ENCODE measurements around the gene ZWILCH. TPM values are rescaled to one million over a fixed set of nuclear protein-coding genes. Genes with fewer than 3 reads are reported as not detected.

Gene ZWILCH
- total RNA-seq, 1 experiment from 2014 or later: 50.2 TPM

- TF ChIP-seq ERG (CRISPR knock-in tag; IDR thresholded peaks at IDR 0.05) (no peak), EMX1 (CRISPR knock-in tag; IDR thresholded peaks at IDR 0.05) (no peak), RORB (CRISPR knock-in tag; IDR thresholded peaks at IDR 0.05) (no peak), GTF2I (CRISPR knock-in tag; conservative IDR thresholded peaks at IDR 0.05) (no peak), STAT6 (CRISPR knock-in tag; conservative IDR thresholded peaks at IDR 0.05; ENCODE audit: low read depth) (no peak), ETV6 (CRISPR knock-in tag; IDR thresholded peaks at IDR 0.05) (no peak), ZNF423 (CRISPR knock-in tag; IDR thresholded peaks at IDR 0.05) (no peak), GABPB1 (CRISPR knock-in tag; IDR thresholded peaks at IDR 0.05) (no peak), NFE2L1 (CRISPR knock-in tag; IDR thresholded peaks at IDR 0.05) (no peak), OVOL2 (CRISPR knock-in tag; IDR thresholded peaks at IDR 0.05; ENCODE audit: borderline replicate concordance) (no peak), ZNF671 (CRISPR knock-in tag; IDR thresholded peaks at IDR 0.05) (no peak), ARID4B (CRISPR knock-in tag; IDR thresholded peaks at IDR 0.05; ENCODE audit: borderline replicate concordance) (no peak), ZNF121 (CRISPR knock-in tag; IDR thresholded peaks at IDR 0.05) (no peak), CREM (CRISPR knock-in tag; IDR thresholded peaks at IDR 0.05) (no peak), HMGXB4 (CRISPR knock-in tag; IDR thresholded peaks at IDR 0.05) (no peak)
- ChIA-PET CTCF (interaction anchor here (1.1 to 1.7 kb wide), 2 partner anchors 8 to 108 kb away, joined by 3 to 4 read pairs; no protein-coding TSS in a partner anchor), POLR2A (no interaction called here)
- no peaks in the 10 kb centered on the region for H3K27me3 Mint-ChIP-seq (ENCODE audit: low read depth)
- H3K4me3 Mint-ChIP-seq: no peak overlapping the region
- H3K27ac Mint-ChIP-seq: no peak overlapping the region
- no peaks in the 10 kb centered on the region for H3K36me3 Mint-ChIP-seq
- no peaks in the 10 kb centered on the region for H3K4me1 Mint-ChIP-seq
- no peak for ATAC-seq
- no peaks in the 10 kb centered on the region for H3K9me3 Mint-ChIP-seq
- no peak for DNase-seq (ENCODE audit: low spot score)
These were observed 90.2 kb downstream of the ZWILCH start for GRCh38 chr15:66595332-66595731.

- Mint-ChIP-seq H3K4me3 (no peak overlapping the region), H3K27ac (no peak overlapping the region), H3K27me3 (ENCODE audit: low read depth) (no peaks in the 10 kb centered on the region), H3K4me1 (no peaks in the 10 kb centered on the region), H3K9me3 (no peaks in the 10 kb centered on the region), H3K36me3 (no peaks in the 10 kb centered on the region)
- CTCF ChIA-PET: interaction anchor here (1.1 kb wide), 1 partner anchor 8 kb away, joined by 3 read pairs; no protein-coding TSS in a partner anchor
- ATAC-seq (no peak), DNase-seq (ENCODE audit: low spot score) (no peak)
- TF ChIP-seq OVOL2 (CRISPR knock-in tag; IDR thresholded peaks at IDR 0.05; ENCODE audit: borderline replicate concordance): no peak
- POLR2A ChIA-PET: no interaction called here
These were observed 90.9 kb downstream of the ZWILCH start for GRCh38 chr15:66595931-66596545.

Measured in WTC11 (cell line).